Glutamatergic neuron (in vitro differentiated cells): ENCODE measurements around the gene BAIAP2. TPM values are rescaled to one million over a fixed set of nuclear protein-coding genes. Genes with fewer than 3 reads are reported as not detected.
A peak's percentile ranks its signal among the peaks of the same experiment; 100 is the strongest.

Source experiments
- DNase-seq: peaks from one replicate; pipeline ENCODE4 v3.0.0; 2022
- H3K27ac Mint-ChIP-seq: one replicate; pipeline ENCODE4 v1.8.0; 2020; ENCODE audit warnings: mild to moderate bottlenecking, mixed read lengths, inconsistent platforms; ENCODE audit not compliant: unreplicated experiment
- H3K27me3 Mint-ChIP-seq: one replicate; pipeline ENCODE4 v1.8.0; 2020; ENCODE audit warnings: mild to moderate bottlenecking, moderate library complexity, mixed read lengths, inconsistent platforms; ENCODE audit not compliant: unreplicated experiment
- H3K36me3 Mint-ChIP-seq: one replicate; pipeline ENCODE4 v1.8.0; 2020; ENCODE audit warnings: mild to moderate bottlenecking, mixed read lengths, inconsistent platforms; ENCODE audit not compliant: unreplicated experiment
- H3K4me1 Mint-ChIP-seq: one replicate; pipeline ENCODE4 v1.8.0; 2020; ENCODE audit warnings: mild to moderate bottlenecking, low read depth, mixed read lengths, inconsistent platforms; ENCODE audit not compliant: unreplicated experiment
- H3K4me3 Mint-ChIP-seq: one replicate; pipeline ENCODE4 v1.8.0; 2020; ENCODE audit warnings: mild to moderate bottlenecking, mixed read lengths, inconsistent platforms; ENCODE audit not compliant: unreplicated experiment
- H3K9me3 Mint-ChIP-seq: one replicate; pipeline ENCODE4 v1.8.0; 2020; ENCODE audit warnings: mild to moderate bottlenecking, moderate library complexity, mixed read lengths, inconsistent platforms; ENCODE audit not compliant: unreplicated experiment
- CTCF ChIP-seq: fragments of 200-600 bp; sonication (generic); IDR thresholded peaks from one replicate; pipeline ENCODE4 v1.5.0; 2021; ENCODE audit not compliant: partially characterized antibody, unreplicated experiment
- total RNA-seq: library from RNA; stranded (reverse); fragmentation: NEBNext Ultra II Directional; extraction: Animal tissue kit (Norgen Biotek cat#: 25700); gene quantifications from one replicate; pipeline ENCODE4 v1.2.1, GENCODE V29; 2021; ENCODE audit not compliant: unreplicated experiment

Gene BAIAP2
- total RNA-seq, 1 donor from 2014 or later = 252 TPM

- DNase-seq = no peak
- H3K9me3 Mint-ChIP-seq = peaks cover 3% of the 10 kb centered on the region
- peaks cover 11% of the 10 kb centered on the region for H3K27me3 Mint-ChIP-seq
- TF ChIP-seq CTCF = no peak
- H3K4me3 Mint-ChIP-seq = no peak overlapping the region
- no peak overlapping the region for H3K27ac Mint-ChIP-seq
- H3K4me1 Mint-ChIP-seq = peaks cover 23% of the 10 kb centered on the region
- peaks cover under 1% of the 10 kb centered on the region for H3K36me3 Mint-ChIP-seq
These were observed 13.2 kb upstream of the BAIAP2 start for GRCh38 chr17:81021531-81022343.

- Mint-ChIP-seq H3K27me3 (peaks cover 11% of the 10 kb centered on the region), H3K4me1 (peaks cover 28% of the 10 kb centered on the region), H3K36me3 (peaks cover 5% of the 10 kb centered on the region), H3K27ac (no peak overlapping the region), H3K9me3 (peaks cover 2% of the 10 kb centered on the region), H3K4me3 (no peak overlapping the region)
- no peak for DNase-seq
- TF ChIP-seq CTCF = no peak
These were observed 12.6 kb upstream of the BAIAP2 start for GRCh38 chr17:81022344-81022676.

- Mint-ChIP-seq H3K27ac (no peak overlapping the region), H3K4me3 (no peak overlapping the region), H3K9me3 (peaks cover 2% of the 10 kb centered on the region), H3K4me1 (peaks cover 23% of the 10 kb centered on the region), H3K27me3 (peaks cover 10% of the 10 kb centered on the region), H3K36me3 (peaks cover 5% of the 10 kb centered on the region)
- no peak for DNase-seq
- no peak for TF ChIP-seq CTCF
These were observed 9.7 kb upstream of the BAIAP2 start for GRCh38 chr17:81025065-81025740.

- H3K4me1 Mint-ChIP-seq = peaks cover 25% of the 10 kb centered on the region
- no peak for TF ChIP-seq CTCF
- no peak overlapping the region for H3K4me3 Mint-ChIP-seq
- H3K36me3 Mint-ChIP-seq = peaks cover 5% of the 10 kb centered on the region
- H3K9me3 Mint-ChIP-seq = peaks cover 2% of the 10 kb centered on the region
- no peak overlapping the region for H3K27ac Mint-ChIP-seq
- peaks cover 10% of the 10 kb centered on the region for H3K27me3 Mint-ChIP-seq
- DNase-seq = no peak
These were observed 9.2 kb upstream of the BAIAP2 start for GRCh38 chr17:81025741-81026129.

GRCh38 chr17:81026266-81027036, 8.5 kb upstream of the BAIAP2 start:
- H3K9me3 Mint-ChIP-seq = peaks cover 2% of the 10 kb centered on the region
- no peak for DNase-seq
- peaks cover 10% of the 10 kb centered on the region for H3K27me3 Mint-ChIP-seq
- peaks cover 29% of the 10 kb centered on the region for H3K4me1 Mint-ChIP-seq
- no peak overlapping the region for H3K27ac Mint-ChIP-seq
- no peak for TF ChIP-seq CTCF
- peaks cover 5% of the 10 kb centered on the region for H3K36me3 Mint-ChIP-seq
- H3K4me3 Mint-ChIP-seq = peak overlapping the region; percentile 18
